Thoracic aorta (tissue), 2 donors: Measurements from ENCODE around the gene PTPRE. TPM values are rescaled to one million over a fixed set of nuclear protein-coding genes. Genes with fewer than 3 reads are reported as not detected.
"Not testable (repeated sequence)": the region's sequence is repeated elsewhere in the genome, so short reads cannot be mapped to it uniquely, and the experiment has no call there.

Experiments used
- ATAC-seq: fragments of 150-250 bp; one replicate; pipeline ENCODE4 v1.8.0; 2017; ENCODE audit warnings: low read depth; ENCODE audit not compliant: insufficient number of reproducible peaks, low FRiP score
- DNase-seq: peaks from one replicate; pipeline ENCODE4 v3.0.0-alpha.2; 2020; ENCODE audit warnings: low spot score
- H3K27ac ChIP-seq, 2 donors: fragments of 200-600 bp; sonication (generic); 1 replicate in 1 of 2; 2 replicates in 1 of 2; pipeline ENCODE4 v1.5.1; 2016; ENCODE audit warnings: mild to moderate bottlenecking in 2 of 2, moderate library complexity in 2 of 2
- H3K27me3 ChIP-seq: fragments of 200-600 bp; sonication (generic); replicated peaks from 2 replicates; pipeline ENCODE4 v1.6.0; 2016; ENCODE audit warnings: mild to moderate bottlenecking; ENCODE audit not compliant: insufficient read depth
- H3K36me3 ChIP-seq: fragments of 200-600 bp; sonication (generic); one replicate; pipeline ENCODE4 v1.5.1; 2016
- H3K4me1 ChIP-seq, 2 donors: fragments of 200-600 bp; sonication (generic); 1 replicate in 1 of 2; 2 replicates in 1 of 2; pipeline versions ENCODE4 v1.5.1 to v1.6.0; 2016; ENCODE audit warnings: low read depth in 2 of 2, mild to moderate bottlenecking in 1 of 2; ENCODE audit not compliant: control insufficient read depth in 1 of 2
- H3K4me3 ChIP-seq: fragments of 200-600 bp; sonication (generic); 2 replicates; pipeline ENCODE4 v1.5.1; 2016; ENCODE audit warnings: mild to moderate bottlenecking
- H3K9me3 ChIP-seq: fragments of 200-600 bp; sonication (generic); 2 replicates; pipeline ENCODE4 v1.5.1; 2016
- CTCF ChIP-seq: fragments of 200-600 bp; sonication (generic); IDR thresholded peaks from one replicate; pipeline ENCODE4 v1.5.1; 2019; ENCODE audit warnings: antibody characterized with exemption
- total RNA-seq, 2 donors: library from RNA; depleted of rRNA; stranded (reverse); fragments of >200 nt; gene quantifications; one replicate each; pipeline versions ENCODE4 v1.1.0 to v1.2.3, GENCODE V29; 2016

PTPRE gene
- total RNA-seq, 2 donors from 2014 or later = 41.9 to 45.1 TPM

- no peaks in the 10 kb centered on the region for H3K27me3 ChIP-seq
- ATAC-seq (no peak), DNase-seq (no peak)
- H3K4me1 ChIP-seq = no peaks in the 10 kb centered on the region
- no peak for TF ChIP-seq CTCF
- no peak overlapping the region for H3K4me3 ChIP-seq
- H3K36me3 ChIP-seq = no peaks in the 10 kb centered on the region
- no peak overlapping the region for H3K27ac ChIP-seq
- H3K9me3 ChIP-seq = no peaks in the 10 kb centered on the region
Measured at GRCh38 chr10:128087884-128088709, 181.2 kb downstream of the PTPRE start.

- Histone ChIP-seq H3K4me1 (no peaks in the 10 kb centered on the region), H3K9me3 (no peaks in the 10 kb centered on the region), H3K27me3 (no peaks in the 10 kb centered on the region), H3K4me3 (no peak overlapping the region), H3K27ac (no peak overlapping the region), H3K36me3 (no peaks in the 10 kb centered on the region)
- ATAC-seq = no peak
- no peak for TF ChIP-seq CTCF
- no peak for DNase-seq
Measured at GRCh38 chr10:128091636-128092210, 184.8 kb downstream of the PTPRE start.

- ATAC-seq (no peak), DNase-seq (no peak)
- no peak overlapping the region for H3K27ac ChIP-seq
- H3K4me3 ChIP-seq = no peak overlapping the region
- H3K27me3 ChIP-seq = no peaks in the 10 kb centered on the region
- no peaks in the 10 kb centered on the region for H3K9me3 ChIP-seq
- H3K4me1 ChIP-seq = no peaks in the 10 kb centered on the region
- TF ChIP-seq CTCF = no peak
- H3K36me3 ChIP-seq = no peaks in the 10 kb centered on the region
Measured at GRCh38 chr10:128092454-128092853, 185.6 kb downstream of the PTPRE start.

- not testable (repeated sequence) for H3K9me3 ChIP-seq, DNase-seq, H3K27ac ChIP-seq, H3K36me3 ChIP-seq, H3K27me3 ChIP-seq, H3K4me1 ChIP-seq, ATAC-seq, H3K4me3 ChIP-seq
Measured at GRCh38 chr10:128094596-128094995, 187.7 kb downstream of the PTPRE start.

- no peak for DNase-seq
- Histone ChIP-seq H3K4me3 (no peak overlapping the region), H3K27me3 (no peaks in the 10 kb centered on the region), H3K27ac (no peak overlapping the region), H3K4me1 (no peaks in the 10 kb centered on the region), H3K9me3 (no peaks in the 10 kb centered on the region), H3K36me3 (no peaks in the 10 kb centered on the region)
- ATAC-seq = no peak
- no peak for TF ChIP-seq CTCF
Measured at GRCh38 chr10:128095027-128095752, 188.3 kb downstream of the PTPRE start.
